ENCODE data around the gene FFAR4.

FFAR4 gene

DNA sequence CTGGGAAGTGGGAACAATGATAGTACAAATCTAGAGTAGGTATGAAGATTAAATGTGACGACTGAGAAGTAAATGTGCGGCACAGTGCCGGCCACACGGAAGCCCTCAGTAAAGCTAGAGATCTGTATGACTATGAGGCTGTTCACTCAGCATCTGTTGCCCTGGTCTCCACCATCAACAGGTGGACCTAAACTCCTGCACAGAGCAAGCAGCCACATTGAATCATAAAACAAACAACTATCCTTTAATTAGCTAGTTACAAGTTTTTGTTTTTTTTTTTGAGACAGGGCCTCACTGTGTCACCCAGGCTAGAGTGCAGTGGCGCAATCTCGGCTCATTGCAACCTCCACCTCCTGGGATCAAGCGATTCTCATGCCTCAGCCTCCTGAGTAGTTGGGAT is 18.0 kb downstream of the FFAR4 start:
- Mint-ChIP-seq H3K36me3 (ENCODE audit: low read depth) (no peaks in the 10 kb centered on the region), H3K27ac (no peak overlapping the region), H3K9me3 (peaks cover 7% of the 10 kb centered on the region), H3K4me1 (no peaks in the 10 kb centered on the region), H3K27me3 (ENCODE audit: low read depth) (peaks cover 10% of the 10 kb centered on the region), H3K4me3 (no peak overlapping the region)
- TF ChIP-seq CTCF (IDR thresholded peaks at IDR 0.05; ENCODE audit: unreplicated experiment in 3 of 3), result no peak

- peaks cover 13% of the 10 kb centered on the region for H3K27me3 Mint-ChIP-seq (ENCODE audit: low read depth)
- H3K27ac Mint-ChIP-seq, result no peak overlapping the region
- H3K9me3 Mint-ChIP-seq, result no peaks in the 10 kb centered on the region
- H3K4me3 Mint-ChIP-seq, result no peak overlapping the region
- H3K36me3 Mint-ChIP-seq (ENCODE audit: low read depth), result no peaks in the 10 kb centered on the region
- H3K4me1 Mint-ChIP-seq, result no peaks in the 10 kb centered on the region
- no peak for TF ChIP-seq CTCF (IDR thresholded peaks at IDR 0.05; ENCODE audit: unreplicated experiment in 3 of 3)
Measured at GRCh38 chr10:93589648-93590562, 23.4 kb downstream of the FFAR4 start.

DNA sequence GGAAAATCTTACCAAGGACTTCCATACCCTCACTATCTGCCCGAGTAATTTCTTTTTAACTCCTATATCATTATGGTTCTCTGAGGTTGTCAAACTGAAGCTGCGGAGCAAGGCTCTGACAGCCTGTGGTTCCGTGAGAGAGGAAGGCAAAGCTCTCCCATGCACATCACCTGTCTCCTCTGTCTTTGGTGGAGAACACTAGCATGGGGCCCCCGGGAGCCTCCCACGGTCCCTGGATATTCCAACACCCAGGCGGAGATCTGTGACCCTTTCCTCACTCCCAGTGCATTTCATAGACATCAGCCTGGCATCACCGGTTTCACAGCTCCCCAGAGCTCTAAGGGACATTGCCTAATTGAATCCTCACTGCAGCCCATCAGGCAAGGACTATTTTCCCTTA is 24.2 kb downstream of the FFAR4 start:
- Mint-ChIP-seq H3K4me1 (no peaks in the 10 kb centered on the region), H3K27ac (no peak overlapping the region), H3K9me3 (no peaks in the 10 kb centered on the region), H3K27me3 (ENCODE audit: low read depth) (peaks cover 13% of the 10 kb centered on the region), H3K4me3 (no peak overlapping the region), H3K36me3 (ENCODE audit: low read depth) (no peaks in the 10 kb centered on the region)
- TF ChIP-seq CTCF (IDR thresholded peaks at IDR 0.05; ENCODE audit: unreplicated experiment in 3 of 3), result no peak

DNA sequence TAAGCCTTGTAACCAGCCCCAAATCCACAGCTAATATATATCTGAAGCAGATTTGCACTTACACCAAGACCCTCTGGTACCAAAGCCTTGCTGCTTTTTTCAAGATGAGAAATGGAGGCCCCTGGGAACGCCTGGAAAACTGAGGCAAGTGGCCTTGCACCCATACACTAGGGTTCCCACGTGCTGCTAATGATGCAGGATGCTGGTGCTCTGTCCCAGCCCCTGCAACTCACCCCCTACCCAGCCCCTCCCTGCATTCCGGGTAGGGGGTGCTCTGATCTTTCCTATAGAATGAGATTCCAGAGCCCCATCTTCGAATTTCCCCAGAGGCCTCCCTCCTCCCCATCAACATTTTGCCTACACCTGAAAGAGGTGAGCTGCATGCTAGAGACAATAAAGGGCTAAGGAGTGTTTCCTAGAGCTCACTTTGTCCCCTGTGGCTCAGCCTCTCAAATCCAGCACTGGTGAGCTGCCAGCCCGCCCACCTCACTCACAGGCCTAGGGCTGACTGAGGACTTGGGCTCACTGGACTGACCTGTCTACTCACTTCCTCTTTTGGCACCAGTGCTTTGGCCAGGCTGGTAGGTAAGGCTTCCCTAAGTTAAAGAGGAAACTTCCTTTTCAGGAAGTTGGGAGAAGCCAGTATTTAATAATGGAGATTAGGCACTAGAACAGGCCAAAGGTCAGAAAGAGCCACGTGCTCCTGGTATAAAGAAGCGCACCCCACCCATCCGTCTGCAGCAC is 24.8 kb downstream of the FFAR4 start:
- Mint-ChIP-seq H3K27ac (no peak overlapping the region), H3K4me3 (no peak overlapping the region), H3K36me3 (ENCODE audit: low read depth) (no peaks in the 10 kb centered on the region), H3K4me1 (no peaks in the 10 kb centered on the region), H3K27me3 (ENCODE audit: low read depth) (peaks cover 14% of the 10 kb centered on the region), H3K9me3 (no peaks in the 10 kb centered on the region)
- no peak for TF ChIP-seq CTCF (IDR thresholded peaks at IDR 0.05; ENCODE audit: unreplicated experiment in 3 of 3)

DNA sequence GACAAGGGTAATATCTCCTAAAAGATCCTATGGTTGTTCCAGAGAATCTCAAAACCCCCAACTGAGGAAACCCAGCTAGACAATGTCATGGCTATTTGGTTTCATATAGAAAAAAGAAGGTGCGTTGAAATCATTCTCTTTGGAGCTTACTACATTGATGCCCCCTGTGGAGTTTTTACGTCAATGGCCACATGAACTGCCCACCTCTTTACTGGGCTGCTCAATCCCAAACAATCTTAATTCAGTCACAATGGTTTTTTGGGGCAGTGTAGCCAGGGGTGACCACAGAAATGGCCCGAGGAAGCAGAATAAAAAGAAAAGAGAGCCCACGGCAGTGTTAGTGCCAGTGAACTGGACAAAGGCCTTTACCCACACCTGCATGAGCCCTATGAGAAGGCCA is 26.8 kb downstream of the FFAR4 start:
- no peak for TF ChIP-seq CTCF (IDR thresholded peaks at IDR 0.05; ENCODE audit: unreplicated experiment in 3 of 3)
- H3K4me3 Mint-ChIP-seq, result no peak overlapping the region
- no peak overlapping the region for H3K27ac Mint-ChIP-seq
- H3K27me3 Mint-ChIP-seq (ENCODE audit: low read depth), result peaks cover 27% of the 10 kb centered on the region
- no peaks in the 10 kb centered on the region for H3K9me3 Mint-ChIP-seq
- H3K4me1 Mint-ChIP-seq, result no peaks in the 10 kb centered on the region
- H3K36me3 Mint-ChIP-seq (ENCODE audit: low read depth), result no peaks in the 10 kb centered on the region
